Transverse colon (tissue), 4 donors: Measurements from ENCODE around the gene PCSK1N.
"Not testable (repeated sequence)": the region's sequence is repeated elsewhere in the genome, so short reads cannot be mapped to it uniquely, and the experiment has no call there.

Experiments used
- EP300 ChIP-seq: sonication (generic); formaldehyde crosslinking; IDR thresholded peaks from one replicate; pipeline ENCODE4 v1.6.1; 2017; ENCODE audit warnings: antibody characterized with exemption, low read depth
- POLR2A ChIP-seq: fragments of 450-650 bp; IDR thresholded peaks from one replicate; pipeline ENCODE4 v1.6.1; 2016; ENCODE audit warnings: antibody characterized with exemption, mild to moderate bottlenecking, moderate library complexity
- POLR2AphosphoS5 ChIP-seq, 3 donors: sonication (generic); formaldehyde crosslinking; IDR thresholded peaks; one replicate each; pipeline ENCODE4 v1.6.1; 2016; ENCODE audit warnings: antibody characterized with exemption in 3 of 3
- TF ChIP-seq, protein P1 (sequence below), 5 experiments: fragments of 200-600 bp in 3 of 5; fragments of 450-650 bp in 2 of 5; sonication (generic) in 3 of 5; IDR thresholded peaks; 1 replicate in 2 of 5; 2 replicates in 3 of 5; pipeline ENCODE4 v1.5.1; 2016 to 2017; ENCODE audit warnings: antibody characterized with exemption in 5 of 5, inconsistent platforms in 3 of 5, mild to moderate bottlenecking in 2 of 5, moderate library complexity in 1 of 5

DNA sequence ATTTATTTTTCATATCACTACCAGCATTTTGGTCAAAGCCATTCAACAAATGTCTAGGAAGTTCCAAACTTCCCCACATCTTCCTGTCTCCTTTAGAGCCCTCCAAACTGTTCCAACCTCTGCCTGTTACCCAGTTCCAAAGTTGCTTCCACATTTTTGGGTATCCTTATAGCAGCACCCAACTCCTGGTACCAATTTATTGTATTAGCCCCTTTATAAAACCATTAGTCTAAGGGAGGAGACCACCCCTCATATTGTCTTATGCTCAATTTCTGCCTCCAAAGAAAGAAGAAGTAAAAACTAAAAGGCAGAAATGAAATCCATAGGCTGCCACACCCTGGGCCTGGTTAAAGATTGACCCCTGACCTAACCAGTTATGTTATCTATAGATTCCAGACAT is 18.1 kb upstream of the PCSK1N start:
- TF ChIP-seq, protein P1, sequence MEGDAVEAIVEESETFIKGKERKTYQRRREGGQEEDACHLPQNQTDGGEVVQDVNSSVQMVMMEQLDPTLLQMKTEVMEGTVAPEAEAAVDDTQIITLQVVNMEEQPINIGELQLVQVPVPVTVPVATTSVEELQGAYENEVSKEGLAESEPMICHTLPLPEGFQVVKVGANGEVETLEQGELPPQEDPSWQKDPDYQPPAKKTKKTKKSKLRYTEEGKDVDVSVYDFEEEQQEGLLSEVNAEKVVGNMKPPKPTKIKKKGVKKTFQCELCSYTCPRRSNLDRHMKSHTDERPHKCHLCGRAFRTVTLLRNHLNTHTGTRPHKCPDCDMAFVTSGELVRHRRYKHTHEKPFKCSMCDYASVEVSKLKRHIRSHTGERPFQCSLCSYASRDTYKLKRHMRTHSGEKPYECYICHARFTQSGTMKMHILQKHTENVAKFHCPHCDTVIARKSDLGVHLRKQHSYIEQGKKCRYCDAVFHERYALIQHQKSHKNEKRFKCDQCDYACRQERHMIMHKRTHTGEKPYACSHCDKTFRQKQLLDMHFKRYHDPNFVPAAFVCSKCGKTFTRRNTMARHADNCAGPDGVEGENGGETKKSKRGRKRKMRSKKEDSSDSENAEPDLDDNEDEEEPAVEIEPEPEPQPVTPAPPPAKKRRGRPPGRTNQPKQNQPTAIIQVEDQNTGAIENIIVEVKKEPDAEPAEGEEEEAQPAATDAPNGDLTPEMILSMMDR (IDR thresholded peaks at IDR 0.05), result not testable (repeated sequence)
- TF ChIP-seq POLR2A; EP300; POLR2AphosphoS5 (IDR thresholded peaks at IDR 0.05): not testable (repeated sequence)
